ENCODE measurements around the gene GSDME. TPM values are rescaled to one million over a fixed set of nuclear protein-coding genes. Genes with fewer than 3 reads are reported as not detected.

The GSDME gene
- total RNA-seq, 3 donors from 2014 or later = 1.8 to 4.3 (median 3.1) TPM

GRCh38 chr7:24786306-24786705 is 29.0 kb upstream of the GSDME start:
- Mint-ChIP-seq H3K9me3 (no peaks in the 10 kb centered on the region), H3K4me1 (ENCODE audit: low read depth) (no peaks in the 10 kb centered on the region), H3K36me3 (ENCODE audit: insufficient read depth) (peaks cover 5% of the 10 kb centered on the region), H3K4me3 (no peak overlapping the region), H3K27me3 (ENCODE audit: low read depth) (no peaks in the 10 kb centered on the region)
- DNase-seq (no peak), ATAC-seq (no peak)

DNA sequence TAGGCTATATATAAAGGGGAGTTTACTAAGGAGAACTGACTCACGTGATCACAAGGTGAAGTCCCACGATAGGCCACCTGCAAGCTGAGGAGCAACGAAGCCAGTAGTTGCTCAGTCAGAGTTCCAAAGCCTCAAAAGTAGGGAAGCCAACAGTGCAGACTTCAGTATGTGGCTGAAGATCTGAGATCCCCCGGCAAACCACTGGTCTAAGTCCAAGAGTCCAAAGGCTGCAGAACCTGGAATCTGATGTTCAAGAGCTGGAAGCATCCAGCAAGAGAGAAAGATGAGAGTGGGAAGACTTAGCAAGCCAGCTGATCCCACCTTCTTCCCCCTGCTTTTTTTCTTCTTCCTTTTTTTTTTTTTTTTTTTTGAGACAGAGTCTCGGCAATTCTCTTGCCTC is 27.0 kb upstream of the GSDME start:
- ATAC-seq (no peak), DNase-seq (no peak)
- no peak overlapping the region for H3K4me3 Mint-ChIP-seq
- H3K9me3 Mint-ChIP-seq = no peaks in the 10 kb centered on the region
- no peaks in the 10 kb centered on the region for H3K27me3 Mint-ChIP-seq (ENCODE audit: low read depth)
- peaks cover 5% of the 10 kb centered on the region for H3K36me3 Mint-ChIP-seq (ENCODE audit: insufficient read depth)
- H3K4me1 Mint-ChIP-seq (ENCODE audit: low read depth) = no peaks in the 10 kb centered on the region

DNA sequence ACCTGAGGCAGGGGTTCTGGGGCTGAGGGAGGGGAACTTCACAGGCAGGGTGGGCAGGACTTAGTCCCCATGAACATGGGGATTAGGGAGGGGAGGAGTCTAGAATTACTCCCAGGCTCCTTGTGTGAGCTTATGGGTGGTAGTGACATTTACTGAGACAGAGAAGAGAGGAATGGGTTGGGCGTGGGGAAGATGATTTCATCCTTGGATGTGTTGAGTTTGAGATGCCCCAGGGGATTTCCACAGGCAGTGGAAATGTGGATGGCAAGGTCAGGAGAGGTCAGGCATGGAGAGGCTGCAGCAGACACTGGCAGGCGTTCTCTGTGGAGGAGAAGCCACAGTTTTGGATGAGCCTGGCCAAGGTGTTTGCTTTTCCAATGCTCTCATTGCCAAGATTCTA is 26.4 kb upstream of the GSDME start:
- Mint-ChIP-seq H3K4me1 (ENCODE audit: low read depth) (no peaks in the 10 kb centered on the region), H3K4me3 (no peak overlapping the region), H3K9me3 (no peaks in the 10 kb centered on the region), H3K36me3 (ENCODE audit: insufficient read depth) (peaks cover 5% of the 10 kb centered on the region), H3K27me3 (ENCODE audit: low read depth) (no peaks in the 10 kb centered on the region)
- no peak for ATAC-seq
- DNase-seq = no peak

- H3K27me3 Mint-ChIP-seq (ENCODE audit: low read depth) = no peaks in the 10 kb centered on the region
- no peaks in the 10 kb centered on the region for H3K9me3 Mint-ChIP-seq
- no peaks in the 10 kb centered on the region for H3K4me1 Mint-ChIP-seq (ENCODE audit: low read depth)
- no peak overlapping the region for H3K4me3 Mint-ChIP-seq
- peaks cover 5% of the 10 kb centered on the region for H3K36me3 Mint-ChIP-seq (ENCODE audit: insufficient read depth)
- no peak for DNase-seq
- ATAC-seq = no peak
Observed at GRCh38 chr7:24781106-24781505, 23.8 kb upstream of the GSDME start.

DNA sequence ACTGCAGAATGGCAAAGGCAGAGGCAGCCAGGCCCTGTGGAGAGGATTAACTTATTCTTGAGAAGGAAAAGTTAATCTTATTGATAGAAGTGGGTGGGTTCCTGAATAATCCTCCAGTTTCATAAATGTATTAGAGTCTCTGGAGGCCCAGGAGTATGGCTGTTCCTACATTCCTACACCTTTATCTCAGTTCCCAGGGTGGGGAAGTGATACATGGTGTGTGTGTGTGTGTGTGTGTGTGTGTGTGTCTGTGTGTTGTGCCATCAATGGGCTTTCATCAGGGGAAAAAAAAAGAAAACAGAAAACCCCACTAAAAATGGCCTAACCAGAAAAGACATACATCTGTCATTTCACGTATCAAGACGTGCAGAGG is 22.0 kb upstream of the GSDME start:
- peaks cover 5% of the 10 kb centered on the region for H3K36me3 Mint-ChIP-seq (ENCODE audit: insufficient read depth)
- ATAC-seq (no peak), DNase-seq (no peak)
- H3K4me3 Mint-ChIP-seq = no peak overlapping the region
- no peaks in the 10 kb centered on the region for H3K9me3 Mint-ChIP-seq
- no peaks in the 10 kb centered on the region for H3K27me3 Mint-ChIP-seq (ENCODE audit: low read depth)
- H3K4me1 Mint-ChIP-seq (ENCODE audit: low read depth) = no peaks in the 10 kb centered on the region

DNA sequence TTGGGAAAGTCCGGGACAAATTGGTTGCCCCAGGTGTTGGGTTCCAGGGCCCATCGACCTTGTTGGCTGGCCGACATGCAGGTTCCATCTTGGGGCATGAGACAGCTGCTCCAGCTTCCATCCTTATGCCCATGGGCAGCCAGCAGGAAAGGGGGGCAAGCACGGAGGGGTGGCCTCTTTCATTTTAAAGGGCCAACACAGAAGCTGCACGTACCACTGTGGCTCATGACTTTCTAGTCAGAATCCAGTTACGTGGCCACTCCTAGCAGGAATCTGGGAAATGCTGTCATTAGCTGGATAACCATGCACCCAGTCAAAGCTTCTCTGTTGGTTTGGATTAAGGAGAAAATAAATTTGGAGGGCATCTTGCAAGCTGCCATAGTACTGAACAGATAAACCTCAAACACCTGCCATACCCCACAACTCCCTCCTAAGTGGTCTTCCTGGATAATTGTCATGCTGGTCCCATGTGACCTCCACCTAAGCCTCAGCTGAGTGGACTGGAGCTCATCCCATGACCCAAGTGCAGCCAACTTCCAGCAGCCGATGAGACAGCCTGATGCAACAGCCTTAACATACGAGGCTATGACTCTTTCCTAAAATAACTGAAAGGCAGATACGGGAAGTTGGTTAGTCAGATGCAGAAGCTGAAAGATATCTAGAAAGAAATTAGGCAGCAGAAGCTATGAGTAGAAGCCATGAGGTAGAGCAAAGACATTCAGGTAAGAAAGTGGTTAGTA is 21.4 kb upstream of the GSDME start:
- no peaks in the 10 kb centered on the region for H3K9me3 Mint-ChIP-seq
- no peak overlapping the region for H3K4me3 Mint-ChIP-seq
- no peaks in the 10 kb centered on the region for H3K27me3 Mint-ChIP-seq (ENCODE audit: low read depth)
- peaks cover 2% of the 10 kb centered on the region for H3K36me3 Mint-ChIP-seq (ENCODE audit: insufficient read depth)
- ATAC-seq = peak in 1 of 2 donors; percentile 50
- no peaks in the 10 kb centered on the region for H3K4me1 Mint-ChIP-seq (ENCODE audit: low read depth)
- DNase-seq = no peak

DNA sequence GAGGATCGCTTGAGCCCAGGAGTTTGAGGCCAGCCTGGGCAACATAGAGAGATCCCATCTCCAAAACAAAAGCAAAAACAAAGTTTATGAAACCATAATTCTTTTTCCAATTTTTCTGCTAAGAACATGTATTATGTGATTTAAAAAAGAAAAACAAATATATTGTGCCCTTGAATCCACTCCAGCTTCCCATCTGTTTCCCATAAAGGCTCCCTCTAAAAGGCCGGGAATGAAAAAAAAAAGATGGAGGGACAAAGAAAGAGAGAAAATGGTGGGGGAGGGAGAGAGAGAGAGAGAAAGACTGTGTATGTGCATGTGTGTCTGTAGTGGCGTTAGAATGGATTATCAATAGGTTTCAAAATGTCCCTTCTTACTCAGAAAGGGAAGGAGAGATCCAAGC is 20.5 kb upstream of the GSDME start:
- ATAC-seq (no peak), DNase-seq (no peak)
- Mint-ChIP-seq H3K4me1 (ENCODE audit: low read depth) (no peaks in the 10 kb centered on the region), H3K27me3 (ENCODE audit: low read depth) (no peaks in the 10 kb centered on the region), H3K36me3 (ENCODE audit: insufficient read depth) (no peaks in the 10 kb centered on the region), H3K9me3 (no peaks in the 10 kb centered on the region), H3K4me3 (no peak overlapping the region)

DNA sequence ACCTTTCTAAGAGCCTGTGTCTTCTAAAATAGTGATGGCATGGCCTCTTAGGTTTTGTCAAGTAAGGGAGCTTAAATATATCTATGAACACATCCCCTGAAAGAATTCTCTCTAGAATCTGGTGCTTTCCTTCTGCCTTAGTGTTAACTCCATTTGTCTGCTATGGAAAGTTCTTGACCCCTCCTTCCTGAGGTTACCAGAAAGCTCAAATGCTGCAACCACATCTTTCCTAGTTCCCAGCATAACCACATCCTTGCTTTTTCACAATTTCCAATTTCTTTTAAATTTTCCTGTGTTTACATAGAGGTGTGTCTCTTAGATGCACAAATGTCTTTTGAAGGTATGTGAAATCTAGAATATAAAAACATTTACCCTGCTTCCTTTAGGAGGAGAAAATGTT is 16.4 kb upstream of the GSDME start:
- H3K27me3 Mint-ChIP-seq (ENCODE audit: low read depth) = peaks cover 5% of the 10 kb centered on the region
- H3K4me1 Mint-ChIP-seq (ENCODE audit: low read depth) = no peaks in the 10 kb centered on the region
- ATAC-seq (no peak), DNase-seq (no peak)
- H3K4me3 Mint-ChIP-seq = no peak overlapping the region
- peaks cover 7% of the 10 kb centered on the region for H3K9me3 Mint-ChIP-seq
- peaks cover 5% of the 10 kb centered on the region for H3K36me3 Mint-ChIP-seq (ENCODE audit: insufficient read depth)

DNA sequence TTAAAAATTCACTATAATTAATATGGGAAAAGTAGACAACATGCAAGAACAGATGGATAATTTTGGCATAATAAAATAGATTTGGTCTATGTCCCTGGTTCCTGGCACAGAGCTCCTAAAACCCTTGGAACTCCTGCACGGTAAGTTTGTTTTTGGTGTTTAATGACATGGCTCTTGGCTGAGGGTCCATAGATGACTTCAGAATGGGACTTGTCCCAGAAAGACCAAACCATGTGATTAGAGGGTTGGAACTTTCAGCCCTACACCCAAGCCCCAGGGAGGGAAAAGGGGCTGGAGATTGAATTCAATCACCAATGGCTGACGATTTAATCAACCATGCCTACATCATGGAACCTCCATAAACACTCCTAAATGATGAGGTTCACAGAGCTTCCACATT is 12.6 kb upstream of the GSDME start:
- peaks cover 19% of the 10 kb centered on the region for H3K27me3 Mint-ChIP-seq (ENCODE audit: low read depth)
- DNase-seq (no peak), ATAC-seq (no peak)
- no peaks in the 10 kb centered on the region for H3K4me1 Mint-ChIP-seq (ENCODE audit: low read depth)
- H3K4me3 Mint-ChIP-seq = no peak overlapping the region
- H3K36me3 Mint-ChIP-seq (ENCODE audit: insufficient read depth) = peaks cover 5% of the 10 kb centered on the region
- peaks cover 7% of the 10 kb centered on the region for H3K9me3 Mint-ChIP-seq

GRCh38 chr7:24769014-24769830 is 12.0 kb upstream of the GSDME start:
- ATAC-seq (no peak), DNase-seq (no peak)
- Mint-ChIP-seq H3K4me1 (ENCODE audit: low read depth) (no peaks in the 10 kb centered on the region), H3K27me3 (ENCODE audit: low read depth) (peaks cover 22% of the 10 kb centered on the region), H3K36me3 (ENCODE audit: insufficient read depth) (peaks cover 5% of the 10 kb centered on the region), H3K9me3 (peaks cover 7% of the 10 kb centered on the region), H3K4me3 (no peak overlapping the region)

DNA sequence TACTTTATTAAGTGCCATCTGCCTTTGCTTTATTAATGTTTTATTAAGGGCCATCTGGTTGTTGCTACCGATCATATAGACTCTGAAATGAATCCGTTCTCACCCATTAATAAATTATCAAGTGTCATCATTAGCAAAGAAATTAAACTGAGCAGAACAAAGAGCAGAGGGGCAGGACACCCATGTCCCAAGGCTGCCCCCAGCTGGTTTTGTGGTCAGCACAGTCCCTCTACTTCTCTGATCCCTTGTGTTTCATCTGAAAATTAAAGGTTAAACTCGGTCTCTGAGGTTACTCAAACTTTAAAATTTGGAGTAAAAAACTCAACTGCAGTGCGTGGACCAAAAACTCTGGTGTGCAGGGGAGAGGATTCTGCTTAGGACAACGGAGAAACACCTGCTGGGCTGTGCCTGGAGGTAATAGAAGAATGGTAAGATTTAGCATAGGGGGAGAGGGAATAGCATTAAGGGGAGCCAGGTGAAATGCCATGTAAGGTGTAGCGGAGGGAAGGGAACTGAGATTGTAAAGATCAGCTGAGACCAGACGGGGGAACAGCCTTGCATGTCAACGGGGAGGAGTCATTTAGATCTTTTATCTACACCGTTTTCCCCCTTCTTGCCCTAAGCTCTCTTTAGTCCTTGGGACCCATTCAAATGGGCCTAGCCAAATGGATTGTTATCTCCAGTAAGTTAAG is 10.8 kb upstream of the GSDME start:
- peaks cover 5% of the 10 kb centered on the region for H3K36me3 Mint-ChIP-seq (ENCODE audit: insufficient read depth)
- ATAC-seq (no peak), DNase-seq (no peak)
- peaks cover 25% of the 10 kb centered on the region for H3K27me3 Mint-ChIP-seq (ENCODE audit: low read depth)
- no peak overlapping the region for H3K4me3 Mint-ChIP-seq
- H3K9me3 Mint-ChIP-seq = peaks cover 7% of the 10 kb centered on the region
- H3K4me1 Mint-ChIP-seq (ENCODE audit: low read depth) = no peaks in the 10 kb centered on the region

DNA sequence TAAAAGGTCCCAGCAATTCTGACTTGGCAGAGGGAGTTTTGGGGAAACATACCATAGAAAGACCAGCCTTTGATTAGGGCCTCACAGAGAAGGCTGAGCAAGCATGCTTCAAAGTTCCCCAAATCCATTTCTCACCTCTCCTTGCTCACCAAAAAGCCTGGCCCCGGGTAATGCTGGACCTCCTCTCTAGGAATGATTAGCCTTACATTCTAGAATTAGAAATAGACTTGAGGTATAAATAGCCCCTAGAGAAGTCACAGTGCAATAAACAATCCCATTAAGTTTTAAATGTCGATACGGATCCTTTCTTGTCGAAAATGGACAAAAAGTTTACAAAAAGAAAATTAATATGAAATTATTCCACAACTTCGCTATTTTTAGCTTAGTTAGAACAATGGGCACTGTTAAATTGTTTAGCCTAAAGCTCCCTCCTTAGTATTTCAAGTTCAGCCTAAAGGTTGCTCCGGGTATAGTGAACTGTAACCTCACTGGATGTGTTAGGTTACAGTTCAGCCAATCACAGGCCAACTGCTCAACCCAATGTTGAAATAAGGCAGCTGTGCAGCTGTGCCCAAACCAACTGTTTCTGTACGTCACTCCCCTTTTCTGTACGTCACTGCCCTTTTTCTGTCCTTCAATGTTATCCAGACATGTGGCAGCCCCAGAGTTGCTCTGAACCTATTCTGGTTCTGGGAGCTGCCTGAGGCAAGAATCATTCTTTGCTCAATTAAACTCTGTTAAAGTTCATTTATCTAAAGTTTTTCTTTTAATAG is 7.9 kb upstream of the GSDME start:
- peaks cover 1% of the 10 kb centered on the region for H3K4me1 Mint-ChIP-seq (ENCODE audit: low read depth)
- no peak for DNase-seq
- no peak overlapping the region for H3K4me3 Mint-ChIP-seq
- no peak for ATAC-seq
- H3K36me3 Mint-ChIP-seq (ENCODE audit: insufficient read depth) = no peaks in the 10 kb centered on the region
- H3K27me3 Mint-ChIP-seq (ENCODE audit: low read depth) = peaks cover 46% of the 10 kb centered on the region
- no peaks in the 10 kb centered on the region for H3K9me3 Mint-ChIP-seq

DNA sequence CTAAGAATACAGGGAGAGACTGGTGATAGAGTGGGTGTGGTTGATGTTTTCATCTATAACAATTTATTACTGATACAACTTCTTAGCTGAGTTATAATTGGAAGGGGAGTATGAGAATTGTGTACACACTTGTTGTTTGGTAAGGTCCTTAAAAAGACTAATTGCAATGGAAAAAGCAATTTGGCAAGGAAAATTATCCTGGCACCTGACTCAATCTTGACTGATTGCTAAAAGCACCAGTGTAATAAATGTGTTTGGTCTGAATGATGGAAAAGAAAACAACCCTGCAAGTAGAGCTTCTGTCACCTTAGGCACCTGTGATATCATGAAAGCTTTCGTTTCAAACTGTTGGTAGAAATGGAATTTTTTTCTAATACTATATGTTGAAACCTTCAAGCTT is 6.7 kb upstream of the GSDME start:
- no peak overlapping the region for H3K4me3 Mint-ChIP-seq
- DNase-seq (no peak), ATAC-seq (no peak)
- peaks cover 53% of the 10 kb centered on the region for H3K27me3 Mint-ChIP-seq (ENCODE audit: low read depth)
- H3K4me1 Mint-ChIP-seq (ENCODE audit: low read depth) = peaks cover 1% of the 10 kb centered on the region
- H3K36me3 Mint-ChIP-seq (ENCODE audit: insufficient read depth) = no peaks in the 10 kb centered on the region
- no peaks in the 10 kb centered on the region for H3K9me3 Mint-ChIP-seq

- no peak for ATAC-seq
- Mint-ChIP-seq H3K36me3 (ENCODE audit: insufficient read depth) (no peaks in the 10 kb centered on the region), H3K4me3 (no peak overlapping the region), H3K4me1 (ENCODE audit: low read depth) (peaks cover 1% of the 10 kb centered on the region), H3K27me3 (ENCODE audit: low read depth) (peaks cover 59% of the 10 kb centered on the region), H3K9me3 (no peaks in the 10 kb centered on the region)
- DNase-seq = no peak
Observed at GRCh38 chr7:24763303-24763901, 6.1 kb upstream of the GSDME start.

Measured in activated T-cell treated with anti-CD3 and anti-CD28 coated beads, Interleukin-2, amount 50 U/mL, for 4 hours (primary cell).